ENCODE measurements around the gene PEX14.

- no peak for TF ChIP-seq TAF1 (IDR thresholded peaks at IDR 0.05; ENCODE audit: low read depth)
- no peak for TF ChIP-seq REST (IDR thresholded peaks at IDR 0.05; ENCODE audit: low read depth)
- no peak for TF ChIP-seq ZBTB7A (IDR thresholded peaks at IDR 0.05; ENCODE audit: low read depth)
- TF ChIP-seq RAD21 (IDR thresholded peaks at IDR 0.05; ENCODE audit: low read depth), result no peak
- no peak for TF ChIP-seq EP300 (IDR thresholded peaks at IDR 0.05; ENCODE audit: borderline replicate concordance)
- TF ChIP-seq YY1 (IDR thresholded peaks at IDR 0.05; ENCODE audit: low read depth), result no peak
- TF ChIP-seq TCF12 (IDR thresholded peaks at IDR 0.05; ENCODE audit: low read depth), result no peak
- TF ChIP-seq MAX (IDR thresholded peaks at IDR 0.05), result no peak
- no peak for TF ChIP-seq NFIC (IDR thresholded peaks at IDR 0.05)
- no peak for TF ChIP-seq CREB1 (IDR thresholded peaks at IDR 0.05; ENCODE audit: low read depth)
- no peak for TF ChIP-seq EGR1 (IDR thresholded peaks at IDR 0.05)
- TF ChIP-seq USF1 (IDR thresholded peaks at IDR 0.05), result no peak
- no peak for TF ChIP-seq FOXM1 (IDR thresholded peaks at IDR 0.05; ENCODE audit: borderline replicate concordance, low read depth)
- TF ChIP-seq TEAD4 (IDR thresholded peaks at IDR 0.05), result no peak
Observed at GRCh38 chr1:10671622-10672342, 197.0 kb downstream of the PEX14 start.

Data from Ishikawa (cell line).